Cardiac septum (tissue), 1 donor: ENCODE measurements around the gene GRIK3. TPM values are rescaled to one million over a fixed set of nuclear protein-coding genes. Genes with fewer than 3 reads are reported as not detected.

Experiments used
- DNase-seq: peaks from one replicate; pipeline ENCODE4 v3.0.0-alpha.2; 2020; ENCODE audit warnings: low spot score
- intact Hi-C: fragments of 100-400 bp; cut with DNase I; formaldehyde crosslinking; loops from one replicate; pipeline ENCODE4 v1.14.0; 2022
- total RNA-seq: library from RNA; stranded (reverse); fragmentation: NEBNext Ultra II Directional; extraction: Animal tissue kit (Norgen Biotek cat#: 25700); gene quantifications from one replicate; pipeline ENCODE4 v1.2.1, GENCODE V29; 2021
- donor health status: DM: no; HTN: no; CAD: no.

Gene GRIK3
- total RNA-seq, 1 donor from 2014 or later: 0.08 TPM

DNA sequence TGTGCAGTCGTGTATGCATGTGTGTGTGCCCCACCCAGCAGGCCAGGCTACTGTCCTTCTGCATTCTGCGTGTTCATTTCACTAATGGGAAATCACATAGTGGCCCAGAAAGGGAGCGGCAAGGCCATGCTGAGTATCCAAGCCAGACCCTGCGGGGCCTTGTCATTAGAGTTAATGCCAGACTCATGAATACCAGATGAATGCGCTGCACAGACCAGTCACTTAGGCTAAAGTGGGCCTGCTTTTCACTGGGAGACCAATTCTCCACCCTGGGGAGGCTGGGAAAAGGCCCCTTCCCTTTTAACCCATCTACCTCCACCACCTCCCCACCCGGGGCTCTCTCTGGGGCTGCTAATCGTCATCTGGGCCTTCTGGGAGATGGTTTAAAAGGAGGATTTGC is 17.0 kb upstream of the GRIK3 start:
- intact Hi-C loops: no loop called here
- no peak for DNase-seq

DNA sequence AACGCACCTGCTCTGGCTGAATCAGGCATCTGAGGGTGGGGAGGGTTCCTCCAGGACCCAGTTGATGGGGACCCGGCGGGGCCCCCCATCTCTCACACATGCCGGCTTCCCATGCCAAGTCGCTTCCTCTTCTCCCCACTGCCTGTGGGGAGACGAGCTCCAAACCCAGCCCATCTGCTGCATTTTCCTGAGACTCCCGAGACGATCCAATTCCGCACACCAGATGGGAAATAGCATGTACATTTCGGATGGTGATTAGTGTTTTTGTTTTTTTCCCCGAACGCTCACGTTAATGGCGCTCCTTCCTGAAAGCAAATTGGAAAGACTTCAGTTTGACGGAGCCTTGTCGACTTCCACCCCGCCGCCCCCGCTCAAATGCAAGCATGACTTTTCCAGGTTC is 13.2 kb upstream of the GRIK3 start:
- no peak for DNase-seq
- intact Hi-C loops: no loop called here

DNA sequence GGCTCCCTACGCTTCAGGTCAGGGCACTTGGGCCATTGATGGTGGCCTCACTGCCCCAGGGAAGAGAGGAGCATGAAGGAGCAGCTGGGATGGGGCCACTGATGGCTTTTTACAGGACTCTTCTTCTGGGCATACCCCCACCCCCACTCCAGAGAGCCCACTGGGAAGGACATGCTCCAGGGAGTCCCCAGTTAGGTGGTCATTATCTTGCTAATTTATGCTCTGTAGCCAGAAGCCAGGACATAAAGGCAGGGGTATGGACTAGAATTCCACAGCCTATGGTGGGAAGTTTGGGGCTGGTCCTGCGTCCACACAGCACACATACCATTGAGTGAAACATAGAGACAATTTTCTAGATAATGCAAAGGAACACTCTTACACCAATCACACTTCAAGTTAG is 8.8 kb upstream of the GRIK3 start:
- intact Hi-C loops: loop anchor here (5.0 kb wide), 1 partner anchor 341 kb away; no protein-coding TSS in a partner anchor

DNA sequence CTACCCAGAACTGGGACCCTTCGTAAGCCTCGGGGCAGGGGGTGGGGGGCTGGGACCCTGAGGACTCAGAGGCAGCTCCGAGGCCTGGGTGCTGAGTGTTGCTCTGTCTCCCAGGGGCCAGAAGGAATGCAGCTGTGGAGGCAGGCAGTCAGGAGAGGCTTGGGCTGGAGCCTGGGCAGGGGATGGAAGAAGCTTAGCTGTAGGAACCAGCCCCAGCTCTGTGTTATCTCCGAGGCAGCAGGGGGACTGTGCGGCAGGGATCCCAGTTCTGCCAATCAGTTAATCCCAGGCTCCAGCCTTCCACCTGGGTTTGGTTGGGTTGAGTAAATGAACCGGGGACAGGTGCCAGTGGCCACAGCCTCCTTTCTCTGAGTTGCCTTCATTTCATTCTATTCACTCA is 8.2 kb upstream of the GRIK3 start:
- DNase-seq: no peak
- intact Hi-C loops: loop anchor here (5.0 kb wide), 1 partner anchor 340 kb away; no protein-coding TSS in a partner anchor

More for the DNA sequence above, 8.8 kb upstream of the GRIK3 start:
- DNase-seq: no peak

DNA sequence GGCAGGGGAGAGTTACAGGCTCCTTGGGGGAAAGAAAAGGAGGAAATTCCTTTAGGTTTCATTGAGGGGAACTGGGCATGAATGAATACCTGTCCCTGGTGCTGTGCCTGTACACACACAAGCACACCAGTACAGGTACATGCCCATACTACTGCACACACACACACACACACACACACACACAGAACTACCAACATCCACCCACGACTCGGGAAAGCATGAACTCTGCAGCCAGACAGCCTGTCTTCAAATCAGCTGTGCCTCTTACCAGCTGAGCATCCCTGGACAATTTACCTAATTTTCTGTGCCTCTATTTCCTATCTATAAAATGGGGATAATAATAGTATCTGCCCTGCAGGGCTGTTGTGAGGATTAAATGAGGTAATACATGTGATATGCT is 7.2 kb upstream of the GRIK3 start:
- intact Hi-C loops: loop anchor here (5.0 kb wide), 1 partner anchor 339 kb away; no protein-coding TSS in a partner anchor
- DNase-seq: no peak

DNA sequence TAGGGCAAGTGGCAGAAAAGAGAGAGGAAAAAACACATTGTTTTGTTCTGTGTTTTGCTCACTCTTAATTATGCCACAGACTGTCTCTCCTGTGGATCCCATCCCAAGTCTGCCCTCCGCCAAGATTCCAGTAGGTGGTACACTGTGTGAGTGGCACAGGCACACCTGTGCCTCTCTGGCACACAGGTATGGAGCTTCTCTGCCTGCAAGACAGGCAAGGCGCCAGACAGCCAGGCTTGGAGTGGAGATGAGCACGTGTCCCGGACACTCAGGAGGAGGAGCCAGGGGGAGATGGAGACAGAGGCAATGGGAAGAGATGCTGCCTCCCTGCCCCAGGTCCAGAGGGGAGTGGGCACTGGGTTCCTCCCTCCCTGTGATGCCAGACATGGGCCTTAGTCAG is 6.5 kb upstream of the GRIK3 start:
- no peak for DNase-seq
- intact Hi-C loops: loop anchor here (5.0 kb wide), 1 partner anchor 338 kb away; no protein-coding TSS in a partner anchor

DNA sequence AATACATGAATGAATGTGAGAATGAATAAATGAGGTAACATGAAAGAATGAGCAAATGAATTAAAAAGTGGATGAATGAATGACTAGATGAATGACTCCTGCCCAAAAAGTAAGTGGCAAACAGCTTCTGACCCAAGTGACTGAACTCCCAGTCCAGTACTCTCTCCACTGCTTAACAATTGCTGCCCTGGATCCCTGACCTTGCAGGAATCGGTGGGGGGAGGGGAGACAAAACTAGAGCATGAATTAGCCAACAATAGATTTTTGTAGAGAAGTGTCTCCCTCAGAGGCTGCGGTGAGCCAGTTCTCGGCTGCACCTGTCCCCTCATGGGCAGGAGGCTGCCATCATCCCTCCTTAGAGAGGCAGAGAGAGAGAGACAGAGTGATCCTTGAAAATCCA is 5.9 kb upstream of the GRIK3 start:
- no peak for DNase-seq
- intact Hi-C loops: loop anchor here (5.0 kb wide), 1 partner anchor 338 kb away; no protein-coding TSS in a partner anchor

DNA sequence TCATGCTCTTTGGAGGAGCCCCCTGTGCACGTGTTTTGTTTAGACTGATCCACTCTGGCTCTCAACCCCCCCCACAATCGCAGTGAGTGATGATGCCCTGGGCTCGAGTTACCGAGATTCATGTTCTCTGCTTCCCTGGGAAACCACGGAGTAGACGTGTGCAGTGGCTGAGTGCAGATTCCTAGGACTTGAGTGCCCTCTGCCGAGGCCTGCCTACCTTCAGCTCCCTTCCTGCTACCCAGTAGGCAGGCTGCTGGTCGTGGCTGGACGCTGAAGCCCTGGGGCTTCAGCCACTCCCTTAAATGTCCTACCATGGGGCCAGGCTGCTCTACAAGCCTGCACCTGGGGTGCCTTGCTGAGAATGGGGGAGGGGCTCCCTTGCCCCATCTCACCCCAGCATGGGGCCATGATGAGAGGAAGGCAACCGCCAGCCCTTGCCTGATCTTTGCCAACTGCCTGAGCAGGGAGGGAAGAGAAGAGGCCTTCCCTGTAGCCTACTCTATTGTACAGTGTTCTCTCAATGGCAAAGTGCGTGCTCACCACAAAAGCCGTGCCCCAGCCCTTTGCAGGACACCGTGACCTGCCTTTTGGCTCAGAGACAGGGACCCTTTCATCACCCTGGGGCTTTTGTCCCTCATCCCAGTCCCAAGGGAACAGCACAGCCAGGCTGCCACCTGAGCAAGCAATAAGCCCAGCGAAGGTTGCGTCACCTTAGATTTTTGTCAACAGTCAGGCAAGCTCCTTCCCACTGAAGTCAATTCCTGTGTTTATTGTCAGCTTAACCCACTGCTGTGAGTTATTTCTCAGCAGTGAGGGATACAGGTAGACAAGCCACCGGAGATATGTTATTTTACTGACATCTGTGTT is 4.1 kb upstream of the GRIK3 start:
- intact Hi-C loops: no loop called here
- DNase-seq: no peak

DNA sequence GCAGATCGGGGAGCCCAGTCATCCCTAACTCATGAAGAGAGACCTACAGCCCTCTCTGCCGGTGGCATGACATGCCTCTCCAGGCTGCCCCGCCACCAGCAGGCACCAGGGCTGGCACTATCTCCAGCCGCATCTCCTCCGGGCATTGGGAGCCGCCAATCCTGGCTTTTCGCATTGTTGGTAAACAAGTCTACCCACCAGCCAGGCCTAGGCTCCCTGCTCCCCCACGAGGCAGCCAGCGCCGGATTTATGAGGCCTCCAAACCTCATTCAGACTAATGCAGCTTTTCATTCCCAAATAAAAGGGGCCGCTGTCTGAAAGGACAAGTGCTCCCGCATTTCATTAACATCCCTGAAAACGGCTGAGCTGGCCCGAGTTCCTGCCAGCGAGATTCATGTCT is 3.4 kb upstream of the GRIK3 start:
- DNase-seq: no peak
- intact Hi-C loops: no loop called here

DNA sequence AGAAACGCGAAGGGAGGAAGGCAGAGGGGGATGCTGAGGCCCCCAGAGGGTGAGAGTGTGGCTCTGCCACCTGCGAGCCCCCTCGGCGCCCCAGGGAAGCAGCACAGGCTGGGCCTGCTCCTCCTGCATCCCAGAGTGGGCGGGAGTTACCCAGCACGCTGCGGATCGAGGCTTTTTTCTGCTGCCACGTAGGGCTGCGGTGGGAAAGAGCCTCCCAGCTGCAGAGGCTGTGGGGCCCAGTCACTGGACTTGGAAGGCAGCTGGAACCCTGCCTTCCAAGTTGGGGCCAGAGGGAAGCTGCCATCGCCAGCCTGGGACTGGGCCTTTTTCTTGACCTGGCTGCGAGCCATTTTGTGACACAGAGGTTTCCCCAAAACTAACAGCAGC is 2.3 kb upstream of the GRIK3 start:
- intact Hi-C loops: no loop called here

DNA sequence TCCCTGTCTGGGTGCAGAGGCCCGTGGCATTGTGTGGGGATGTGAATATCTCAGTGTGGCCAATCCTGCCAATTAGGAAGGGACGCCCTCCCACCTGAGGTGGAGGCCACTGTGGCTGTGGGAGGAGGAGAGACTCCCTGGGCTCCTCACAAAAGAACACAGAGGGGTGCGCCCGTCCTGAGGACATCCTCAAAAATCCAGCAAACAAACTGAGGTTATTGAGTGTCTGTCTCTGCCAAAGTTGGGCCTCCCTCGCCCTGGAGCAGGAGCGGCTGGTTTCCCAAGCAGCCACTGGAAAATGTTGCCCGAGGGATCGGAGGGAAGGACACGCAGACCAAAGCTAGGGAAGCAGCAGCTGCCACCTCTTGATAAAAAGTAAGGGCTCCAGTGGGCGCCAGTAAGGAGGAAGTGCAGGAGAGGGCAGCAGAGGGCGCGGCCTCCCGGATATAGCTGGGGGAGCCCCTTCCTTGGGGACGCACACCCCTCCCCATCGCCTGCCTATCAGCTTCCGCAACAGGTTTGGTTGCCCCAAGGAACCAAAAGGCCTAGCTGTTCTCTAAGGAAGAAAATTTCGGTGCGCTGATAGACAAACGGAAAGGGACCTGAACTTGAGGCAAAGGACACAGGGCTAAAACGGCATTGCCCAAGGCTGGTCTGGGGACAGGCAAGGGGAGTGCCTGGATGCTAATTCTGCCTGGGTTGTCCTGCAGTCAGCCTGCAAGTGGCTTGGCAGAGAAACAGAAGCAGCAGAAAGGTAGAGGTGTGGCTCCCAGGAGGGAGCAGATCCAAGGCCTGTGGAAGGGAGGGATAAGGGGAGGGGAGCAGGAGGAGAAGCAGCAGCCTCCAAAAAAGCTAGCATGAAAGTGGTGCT is 1.7 kb upstream of the GRIK3 start:
- DNase-seq: no peak
- intact Hi-C loops: no loop called here

More for the DNA sequence above, 2.3 kb upstream of the GRIK3 start:
- no peak for DNase-seq

DNA sequence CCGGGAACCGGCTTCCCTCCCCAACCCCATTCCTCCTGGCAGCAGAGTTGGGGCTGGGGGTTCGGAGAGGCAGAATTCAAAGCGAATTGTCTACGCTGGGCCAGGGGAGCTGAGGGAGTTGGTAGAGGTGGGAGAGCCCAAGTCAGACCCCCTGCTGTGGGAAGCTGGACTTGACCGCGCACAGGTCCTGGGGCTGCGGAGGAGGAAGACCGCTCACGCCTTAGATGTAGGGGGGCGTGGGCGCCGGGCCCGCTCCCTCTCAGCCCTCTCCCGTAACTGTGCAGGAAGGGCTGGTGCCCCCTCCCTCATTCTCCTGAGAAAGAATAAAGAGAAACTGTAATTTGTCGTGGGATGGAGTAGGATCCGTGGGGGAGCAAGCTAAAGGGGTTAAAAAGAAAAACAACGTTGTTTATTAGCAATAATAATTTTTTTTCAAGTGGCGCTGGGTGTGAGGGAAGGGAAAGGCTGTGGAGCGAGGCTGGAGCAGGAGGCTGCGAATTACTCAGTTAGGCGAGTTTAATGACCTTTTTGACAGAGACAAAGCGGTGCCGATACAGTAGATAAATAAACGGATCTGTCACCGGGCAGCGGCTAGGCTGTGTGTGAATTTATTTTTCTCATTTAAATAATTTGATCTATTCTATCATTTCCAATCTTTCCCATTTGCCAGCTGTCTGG is 838 bp upstream of the GRIK3 start:
- intact Hi-C loops: no loop called here
- no peak for DNase-seq

DNA sequence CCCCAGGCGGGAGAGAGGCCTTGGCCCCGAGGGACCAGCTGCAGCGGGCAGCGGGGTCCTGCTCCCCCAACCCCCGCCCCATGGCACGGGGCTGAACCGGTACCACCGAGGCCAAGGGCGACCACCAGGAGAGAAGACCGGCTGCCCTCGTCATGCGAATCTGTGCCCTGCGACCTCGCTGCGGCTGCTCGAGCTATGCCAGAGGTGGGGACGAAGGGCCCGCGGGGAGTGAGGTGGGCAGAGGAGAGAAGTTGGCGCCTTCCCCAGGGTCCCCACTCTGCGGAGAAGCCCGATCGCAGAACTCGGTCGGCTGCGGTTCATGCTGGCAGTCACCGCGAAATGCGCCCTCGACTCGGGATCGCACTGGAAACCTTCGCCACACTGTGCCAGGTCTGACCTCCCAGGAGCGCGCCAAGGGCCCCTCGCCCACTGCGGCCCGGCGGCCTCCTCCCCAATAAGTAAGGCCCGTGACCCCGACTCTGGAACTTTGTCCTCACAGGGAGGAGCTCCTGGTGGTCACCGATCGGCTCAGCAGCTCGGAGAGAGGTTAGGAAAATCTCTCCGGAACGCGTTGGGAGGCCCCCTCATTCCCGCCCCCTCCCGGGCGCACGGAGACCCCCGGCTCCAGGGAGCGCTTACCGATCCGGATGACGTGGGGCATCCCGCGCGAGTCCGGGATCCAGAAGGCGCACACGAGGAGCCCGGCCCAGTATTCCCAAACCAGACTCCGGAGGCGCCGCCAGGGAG is 787 bp downstream of the GRIK3 start:
- no peak for DNase-seq
- intact Hi-C loops: no loop called here

DNA sequence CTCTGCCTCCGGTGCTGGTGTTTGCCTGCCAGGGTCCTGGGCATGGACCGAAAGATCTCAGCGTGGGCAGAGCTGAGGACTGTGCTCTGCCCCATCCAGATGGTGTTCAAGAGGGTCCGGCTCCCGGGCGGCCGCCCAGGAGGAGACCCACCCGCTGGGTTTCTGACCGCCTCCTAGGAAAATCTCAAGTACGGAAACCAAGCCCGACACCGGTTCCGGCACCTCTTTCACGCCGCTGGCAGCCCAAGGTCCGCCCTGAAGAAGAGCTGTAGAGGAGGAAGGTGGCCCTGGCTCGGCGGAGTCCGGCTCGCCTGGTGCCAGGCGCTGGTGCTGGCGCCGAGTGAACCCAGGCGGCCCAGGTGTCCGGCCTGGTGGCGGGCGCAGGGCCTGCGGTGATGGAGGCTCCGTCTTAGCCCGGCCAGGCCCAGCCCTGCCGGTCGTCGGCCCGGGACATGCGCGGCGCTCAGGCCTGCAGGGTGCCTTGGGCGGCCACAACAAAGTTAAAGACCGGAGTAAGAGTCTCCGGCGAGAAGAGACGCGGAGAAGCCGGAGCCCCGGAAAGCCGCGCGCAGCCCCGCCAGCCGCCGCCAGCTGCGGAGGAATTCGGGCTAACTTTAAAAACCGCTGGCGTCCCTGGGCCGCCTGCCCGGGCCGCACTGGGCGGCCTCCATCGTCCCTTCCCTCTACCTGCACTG is 1.5 kb downstream of the GRIK3 start:
- no peak for DNase-seq
- intact Hi-C loops: no loop called here

DNA sequence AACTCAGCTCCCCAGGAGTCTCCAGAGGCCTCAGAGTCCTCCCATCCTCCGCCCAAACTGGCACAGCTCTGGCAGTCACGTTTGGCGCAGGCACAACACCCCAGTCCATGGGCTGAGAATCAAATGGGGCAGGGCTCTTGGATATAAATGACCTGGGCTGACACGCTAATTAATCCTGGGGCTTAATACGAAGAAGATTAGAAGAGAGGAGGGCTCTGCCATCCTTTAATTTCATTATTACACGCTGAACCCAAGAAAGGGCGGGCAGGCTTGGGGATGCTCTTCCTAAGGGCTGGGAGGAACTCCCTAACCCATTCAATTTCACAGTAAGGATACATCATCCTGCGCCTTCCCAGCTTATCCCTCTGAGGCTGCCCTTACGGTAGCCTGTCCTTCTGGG is 2.4 kb downstream of the GRIK3 start:
- no peak for DNase-seq
- intact Hi-C loops: no loop called here

DNA sequence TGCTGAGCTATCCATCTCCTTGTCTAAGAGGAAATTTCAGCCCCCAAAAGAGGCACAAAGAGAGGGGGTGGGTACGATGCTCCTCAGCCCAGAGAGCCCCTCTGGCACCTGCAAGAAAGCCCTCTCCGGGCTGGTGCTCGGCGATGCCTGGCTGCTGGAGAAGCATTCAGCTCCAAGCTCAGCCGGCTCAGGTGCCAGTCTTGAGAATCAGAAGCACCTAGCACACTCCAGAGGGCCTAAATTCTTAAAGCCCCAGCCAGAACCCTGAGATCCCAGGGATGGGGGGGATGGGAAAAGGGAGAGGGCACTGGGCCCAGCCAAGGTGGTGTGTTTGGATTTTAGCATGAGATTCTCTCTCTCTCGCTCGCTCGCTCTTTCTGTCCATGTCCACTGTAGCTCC is 2.9 kb downstream of the GRIK3 start:
- DNase-seq: no peak
- intact Hi-C loops: no loop called here

DNA sequence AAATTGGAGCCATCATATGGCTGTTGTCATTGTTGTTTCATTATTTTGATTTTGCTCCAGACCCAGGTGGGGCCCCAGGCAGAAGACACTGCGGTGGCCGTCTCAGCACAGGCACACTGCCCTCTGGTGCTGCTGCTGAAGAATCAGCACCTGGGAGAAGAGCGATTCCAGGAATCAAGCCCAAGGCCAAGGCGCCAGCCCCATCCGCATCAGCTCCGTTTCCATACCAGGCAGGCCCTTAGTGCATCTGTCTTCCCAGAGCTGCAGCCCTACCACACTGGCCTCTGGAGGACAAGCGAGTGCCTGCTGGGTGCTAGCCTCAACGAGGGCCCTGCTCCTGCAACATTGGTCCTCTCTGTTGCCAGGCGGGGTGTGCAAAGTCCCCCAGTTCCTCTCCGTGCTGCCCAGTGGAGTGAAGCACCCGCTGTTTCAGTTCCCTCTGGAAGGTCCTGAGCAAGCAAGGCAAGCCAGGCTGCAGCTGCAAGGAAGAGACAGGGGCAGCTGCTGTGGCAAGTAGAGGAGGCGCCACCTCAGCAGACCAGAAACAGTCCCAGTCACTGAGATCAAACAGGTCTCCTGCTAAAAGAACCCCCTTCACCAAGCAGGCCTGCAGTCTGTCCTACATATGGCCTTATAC is 5.2 kb downstream of the GRIK3 start:
- DNase-seq: no peak
- intact Hi-C loops: no loop called here

DNA sequence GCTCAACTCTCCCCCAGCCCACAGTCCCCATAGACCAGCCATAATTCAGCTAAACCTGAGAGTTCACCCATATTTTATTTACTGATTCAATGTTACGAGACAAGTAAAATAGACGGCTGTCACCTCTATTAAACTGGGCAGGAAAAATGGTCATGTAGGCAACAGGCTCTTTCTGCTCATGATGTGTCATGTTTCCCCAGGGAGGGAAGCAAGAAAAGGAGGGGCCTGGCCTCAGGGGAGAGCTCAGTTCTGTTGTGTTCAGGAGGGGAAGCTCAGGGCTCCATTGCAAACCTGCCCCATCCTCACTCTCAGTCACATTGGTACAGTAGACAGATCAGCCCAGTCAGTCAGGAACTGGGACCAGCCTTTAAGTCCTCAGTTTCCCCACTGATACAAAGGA is 12.8 kb downstream of the GRIK3 start:
- DNase-seq: no peak
- intact Hi-C loops: no loop called here
